Neuronal stem cell (in vitro differentiated cells): Measurements from ENCODE around the gene CFTR.

Source experiments
- DNase-seq: peaks from one replicate; pipeline ENCODE4 v3.0.0-alpha.2; 2013; ENCODE audit warnings: low spot score
- H2AFZ ChIP-seq: one replicate; pipeline ENCODE4 v1.6.1; 2013; ENCODE audit warnings: mild to moderate bottlenecking, low read length, inconsistent platforms
- H2AK5ac ChIP-seq: 2 replicates; pipeline ENCODE4 v1.6.1; 2013; ENCODE audit warnings: low read depth, mild to moderate bottlenecking, inconsistent platforms, low read length, moderate library complexity, mixed read lengths
- H2BK120ac ChIP-seq: 2 replicates; pipeline ENCODE4 v1.6.1; 2013; ENCODE audit warnings: low read depth, mild to moderate bottlenecking, inconsistent platforms, low read length, moderate library complexity, mixed read lengths
- H2BK12ac ChIP-seq: one replicate; pipeline ENCODE4 v1.6.1; 2013; ENCODE audit warnings: low read length, inconsistent platforms
- H2BK15ac ChIP-seq: 2 replicates; pipeline ENCODE4 v1.6.1; 2013; ENCODE audit warnings: mild to moderate bottlenecking, low read length, inconsistent platforms, mixed read lengths
- H2BK5ac ChIP-seq: one replicate; pipeline ENCODE4 v1.6.1; 2013; ENCODE audit warnings: inconsistent platforms, mild to moderate bottlenecking, low read length, moderate library complexity
- H3K14ac ChIP-seq: one replicate; pipeline ENCODE4 v1.6.1; 2013; ENCODE audit warnings: low read length, inconsistent platforms
- H3K18ac ChIP-seq: 2 replicates; pipeline ENCODE4 v1.6.1; 2013; ENCODE audit warnings: low read length, inconsistent platforms
- H3K23ac ChIP-seq: 2 replicates; pipeline ENCODE4 v1.6.1; 2013; ENCODE audit warnings: low read depth, mild to moderate bottlenecking, mixed read lengths, low read length, inconsistent platforms; ENCODE audit not compliant: poor library complexity
- H3K27ac ChIP-seq: replicated peaks from 3 replicates; pipeline ENCODE4 v1.5.1; 2013; ENCODE audit warnings: low read length, inconsistent platforms
- H3K27me3 ChIP-seq, 3 experiments: 2 replicates each; pipeline ENCODE4 v1.6.1; 2013; ENCODE audit warnings: low read length in 3 of 3, mild to moderate bottlenecking in 2 of 3, inconsistent platforms in 1 of 3, low read depth in 1 of 3, mixed read lengths in 1 of 3, moderate library complexity in 1 of 3; ENCODE audit not compliant: control insufficient read depth in 3 of 3, insufficient read depth in 3 of 3
- H3K36me3 ChIP-seq, 2 donors: replicated peaks in 1 of 2; 2 replicates each; pipeline ENCODE4 v1.6.1; 2013; ENCODE audit warnings: low read length in 2 of 2; ENCODE audit not compliant: control insufficient read depth in 2 of 2, insufficient read depth in 2 of 2
- H3K4ac ChIP-seq: 2 replicates; pipeline ENCODE4 v1.6.1; 2013; ENCODE audit warnings: inconsistent platforms, mild to moderate bottlenecking, low read length, moderate library complexity
- H3K4me1 ChIP-seq, 2 donors: 1 replicate in 1 of 2; 2 replicates in 1 of 2; pipeline ENCODE4 v1.6.1; 2013; ENCODE audit warnings: low read length in 2 of 2, low read depth in 1 of 2; ENCODE audit not compliant: control insufficient read depth in 2 of 2, insufficient read depth in 1 of 2
- H3K4me2 ChIP-seq: one replicate; pipeline ENCODE4 v1.6.1; 2013; ENCODE audit warnings: mild to moderate bottlenecking, low read length, inconsistent platforms; ENCODE audit not compliant: insufficient read depth, poor library complexity, severe bottlenecking
- H3K4me3 ChIP-seq, 2 donors: 2 replicates each; pipeline ENCODE4 v1.5.1; 2013; ENCODE audit warnings: low read length in 2 of 2, mild to moderate bottlenecking in 2 of 2, inconsistent platforms in 1 of 2, moderate library complexity in 1 of 2
- H3K79me1 ChIP-seq: one replicate; pipeline ENCODE4 v1.6.1; 2013; ENCODE audit warnings: low read depth, mild to moderate bottlenecking, inconsistent platforms, low read length, moderate library complexity
- H3K9ac ChIP-seq: one replicate; pipeline ENCODE4 v1.6.1; 2013; ENCODE audit warnings: mild to moderate bottlenecking, low read depth, low read length, inconsistent platforms; ENCODE audit not compliant: poor library complexity
- H3K9me3 ChIP-seq, 2 donors: replicated peaks in 1 of 2; 2 replicates each; pipeline versions ENCODE3 to v1.6.1; 2013; ENCODE audit warnings: low read length in 2 of 2, mild to moderate bottlenecking in 2 of 2, inconsistent platforms in 1 of 2, low read depth in 1 of 2, mixed read lengths in 1 of 2, moderate library complexity in 1 of 2; ENCODE audit not compliant: control insufficient read depth in 2 of 2, insufficient read depth in 1 of 2
- H4K8ac ChIP-seq: one replicate; pipeline ENCODE4 v1.6.1; 2013; ENCODE audit warnings: low read depth, mild to moderate bottlenecking, inconsistent platforms, low read length, moderate library complexity
- H4K91ac ChIP-seq: one replicate; pipeline ENCODE4 v1.6.1; 2013; ENCODE audit warnings: low read length, low read depth, mild to moderate bottlenecking, inconsistent platforms; ENCODE audit not compliant: poor library complexity
- WGBS, 2 donors: extraction: QIAGEN DNeasy Blood & Tissue Kit; methylation state at CpG; one replicate each; pipeline ENCODE4 v1.1.7; 2013; ENCODE audit warnings: missing lambda C conversion rate in 2 of 2, mixed read lengths in 1 of 2; ENCODE audit not compliant: insufficient read length in 2 of 2, insufficient replicate concordance in 1 of 2; ENCODE audit errors: extremely low coverage in 2 of 2; 5-methylcytosine and 5-hydroxymethylcytosine counted together

The CFTR gene

GRCh38 chr7:117492649-117493048 lies 12.8 kb downstream of the CFTR start:
- Histone ChIP-seq H3K36me3 (no peaks in the 10 kb centered on the region), H3K27me3 (no peaks in the 10 kb centered on the region), H2BK12ac (no peak overlapping the region), H3K9me3 (no peaks in the 10 kb centered on the region), H3K4me2 (no peak overlapping the region), H3K18ac (no peak overlapping the region), H4K91ac (no peak overlapping the region), H3K4ac (no peak overlapping the region), H4K8ac (no peak overlapping the region), H2BK5ac (no peak overlapping the region), H2BK120ac (no peak overlapping the region), H3K79me1 (no peaks in the 10 kb centered on the region), H2BK15ac (no peak overlapping the region), H3K4me1 (no peaks in the 10 kb centered on the region), H3K4me3 (no peak overlapping the region), H3K9ac (no peak overlapping the region), H3K27ac (no peak overlapping the region), H2AK5ac (no peak overlapping the region), H3K23ac (no peak overlapping the region), H2AFZ (no peak overlapping the region), H3K14ac (no peak overlapping the region)
- no CpG with 5 or more reads among the region's 2 CpGs for WGBS, 2 donors
- no peak for DNase-seq

GRCh38 chr7:117493460-117493859 lies 13.6 kb downstream of the CFTR start:
- Histone ChIP-seq H2BK120ac (no peak overlapping the region), H2BK12ac (no peak overlapping the region), H3K4me3 (no peak overlapping the region), H3K4me2 (no peak overlapping the region), H3K27ac (no peak overlapping the region), H2BK5ac (no peak overlapping the region), H3K9me3 (no peaks in the 10 kb centered on the region), H3K23ac (no peak overlapping the region), H3K36me3 (no peaks in the 10 kb centered on the region), H2BK15ac (no peak overlapping the region), H3K14ac (no peak overlapping the region), H3K79me1 (no peaks in the 10 kb centered on the region), H3K9ac (no peak overlapping the region), H2AFZ (no peak overlapping the region), H4K91ac (no peak overlapping the region), H3K27me3 (no peaks in the 10 kb centered on the region), H3K4ac (no peak overlapping the region), H2AK5ac (no peak overlapping the region), H3K18ac (no peak overlapping the region), H4K8ac (no peak overlapping the region), H3K4me1 (no peaks in the 10 kb centered on the region)
- no peak for DNase-seq
- WGBS, 2 donors: no CpG with 5 or more reads among the region's 2 CpGs

GRCh38 chr7:117495308-117495707 lies 15.5 kb downstream of the CFTR start:
- Histone ChIP-seq H3K27ac (no peak overlapping the region), H3K4ac (no peak overlapping the region), H3K9me3 (no peaks in the 10 kb centered on the region), H3K4me3 (no peak overlapping the region), H2AK5ac (no peak overlapping the region), H3K79me1 (no peaks in the 10 kb centered on the region), H2BK5ac (no peak overlapping the region), H4K8ac (no peak overlapping the region), H3K36me3 (no peaks in the 10 kb centered on the region), H3K4me2 (no peak overlapping the region), H4K91ac (no peak overlapping the region), H3K4me1 (no peaks in the 10 kb centered on the region), H3K27me3 (no peaks in the 10 kb centered on the region), H3K9ac (no peak overlapping the region), H2BK15ac (no peak overlapping the region), H3K23ac (no peak overlapping the region), H2BK12ac (no peak overlapping the region), H2BK120ac (no peak overlapping the region), H2AFZ (no peak overlapping the region), H3K18ac (no peak overlapping the region), H3K14ac (no peak overlapping the region)
- no CpG with 5 or more reads among the region's 1 CpG for WGBS, 2 donors
- DNase-seq: no peak

- Histone ChIP-seq H3K4ac (no peak overlapping the region), H3K27ac (no peak overlapping the region), H4K8ac (no peak overlapping the region), H3K27me3 (no peaks in the 10 kb centered on the region), H4K91ac (no peak overlapping the region), H3K9ac (no peak overlapping the region), H3K4me3 (no peak overlapping the region), H3K18ac (no peak overlapping the region), H2BK15ac (no peak overlapping the region), H3K9me3 (no peaks in the 10 kb centered on the region), H3K36me3 (no peaks in the 10 kb centered on the region), H3K4me1 (no peaks in the 10 kb centered on the region), H2AK5ac (no peak overlapping the region), H3K79me1 (peaks cover 1% of the 10 kb centered on the region), H3K23ac (no peak overlapping the region), H2BK12ac (no peak overlapping the region), H2BK120ac (no peak overlapping the region), H2AFZ (no peak overlapping the region), H3K14ac (no peak overlapping the region), H2BK5ac (no peak overlapping the region), H3K4me2 (no peak overlapping the region)
- no CpG with 5 or more reads among the region's 3 CpGs for WGBS, 2 donors
- DNase-seq: no peak
Observed at GRCh38 chr7:117502331-117502730, 22.5 kb downstream of the CFTR start.
